Gastroesophageal sphincter (tissue), 3 donors: Measurements from ENCODE around the gene VPS13C.
"Not testable (repeated sequence)": the region's sequence is repeated elsewhere in the genome, so short reads cannot be mapped to it uniquely, and the experiment has no call there.

Experiments used
- EP300 ChIP-seq: sonication (generic); formaldehyde crosslinking; IDR thresholded peaks from one replicate; pipeline ENCODE4 v1.6.1; 2017; ENCODE audit warnings: antibody characterized with exemption, mild to moderate bottlenecking
- POLR2A ChIP-seq, 2 donors: fragments of 450-650 bp; IDR thresholded peaks; one replicate each; pipeline ENCODE4 v1.6.1; 2017; ENCODE audit warnings: antibody characterized with exemption in 2 of 2, mild to moderate bottlenecking in 2 of 2, moderate library complexity in 1 of 2
- POLR2AphosphoS5 ChIP-seq: sonication (generic); formaldehyde crosslinking; IDR thresholded peaks from one replicate; pipeline ENCODE4 v1.6.1; 2017; ENCODE audit warnings: antibody characterized with exemption
- TF ChIP-seq, protein P1 (sequence below), 4 experiments: fragments of 200-600 bp in 2 of 4; fragments of 450-650 bp in 2 of 4; sonication (generic) in 1 of 4; IDR thresholded peaks; one replicate each; pipeline ENCODE4 v1.5.1; 2017 to 2019; ENCODE audit warnings: antibody characterized with exemption in 4 of 4, mild to moderate bottlenecking in 2 of 4, moderate library complexity in 2 of 4

DNA sequence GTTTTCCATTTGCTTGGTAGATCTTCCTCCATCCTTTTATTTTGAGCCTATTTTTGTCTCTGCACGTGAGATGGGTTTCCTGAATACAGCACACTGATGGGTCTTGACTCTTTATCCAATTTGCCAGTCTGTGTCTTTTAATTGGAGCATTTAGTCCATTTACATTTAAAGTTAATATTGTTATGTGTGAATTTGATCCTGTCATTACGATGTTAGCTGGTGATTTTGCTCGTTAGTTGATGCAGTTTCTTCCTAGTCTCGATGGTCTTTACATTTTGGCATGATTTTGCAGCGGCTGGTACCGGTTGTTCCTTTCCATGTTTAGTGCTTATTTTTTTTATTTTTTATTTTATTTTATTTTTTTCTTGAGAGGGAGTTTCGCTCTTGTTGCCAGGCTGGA lies 54.9 kb downstream of the VPS13C start:
- not testable (repeated sequence) for TF ChIP-seq POLR2AphosphoS5; POLR2A (IDR thresholded peaks at IDR 0.05); EP300
- TF ChIP-seq, protein P1, sequence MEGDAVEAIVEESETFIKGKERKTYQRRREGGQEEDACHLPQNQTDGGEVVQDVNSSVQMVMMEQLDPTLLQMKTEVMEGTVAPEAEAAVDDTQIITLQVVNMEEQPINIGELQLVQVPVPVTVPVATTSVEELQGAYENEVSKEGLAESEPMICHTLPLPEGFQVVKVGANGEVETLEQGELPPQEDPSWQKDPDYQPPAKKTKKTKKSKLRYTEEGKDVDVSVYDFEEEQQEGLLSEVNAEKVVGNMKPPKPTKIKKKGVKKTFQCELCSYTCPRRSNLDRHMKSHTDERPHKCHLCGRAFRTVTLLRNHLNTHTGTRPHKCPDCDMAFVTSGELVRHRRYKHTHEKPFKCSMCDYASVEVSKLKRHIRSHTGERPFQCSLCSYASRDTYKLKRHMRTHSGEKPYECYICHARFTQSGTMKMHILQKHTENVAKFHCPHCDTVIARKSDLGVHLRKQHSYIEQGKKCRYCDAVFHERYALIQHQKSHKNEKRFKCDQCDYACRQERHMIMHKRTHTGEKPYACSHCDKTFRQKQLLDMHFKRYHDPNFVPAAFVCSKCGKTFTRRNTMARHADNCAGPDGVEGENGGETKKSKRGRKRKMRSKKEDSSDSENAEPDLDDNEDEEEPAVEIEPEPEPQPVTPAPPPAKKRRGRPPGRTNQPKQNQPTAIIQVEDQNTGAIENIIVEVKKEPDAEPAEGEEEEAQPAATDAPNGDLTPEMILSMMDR (IDR thresholded peaks at IDR 0.05), result not testable (repeated sequence)
